Tibial nerve (tissue), 4 donors: Measurements from ENCODE around the gene ACAT2. TPM values are rescaled to one million over a fixed set of nuclear protein-coding genes. Genes with fewer than 3 reads are reported as not detected.
A peak's percentile ranks its signal among the peaks of the same experiment; 100 is the strongest.

Source experiments
- DNase-seq, 2 donors: peaks; one replicate each; pipeline ENCODE4 v3.0.0-alpha.2; 2019; ENCODE audit warnings: low spot score in 2 of 2
- H3K27ac ChIP-seq, 4 donors: fragments of 200-600 bp; sonication (generic) in 3 of 4; one replicate each; pipeline ENCODE4 v1.5.1; 2017 to 2019; ENCODE audit warnings: mild to moderate bottlenecking in 1 of 4
- H3K27me3 ChIP-seq, 2 donors: fragments of 200-600 bp; sonication (generic) in 1 of 2; one replicate each; pipeline versions ENCODE4 v1.5.1 to v1.6.0; 2017 to 2019
- H3K36me3 ChIP-seq, 3 donors: fragments of 200-600 bp; sonication (generic); one replicate each; pipeline ENCODE4 v1.5.1; 2018 to 2019
- H3K4me1 ChIP-seq, 4 donors: fragments of 200-600 bp; sonication (generic) in 3 of 4; one replicate each; pipeline ENCODE4 v1.5.1; 2017 to 2019
- H3K4me3 ChIP-seq, 4 donors: fragments of 200-600 bp; sonication (generic) in 3 of 4; one replicate each; pipeline ENCODE4 v1.5.1; 2017 to 2019; ENCODE audit warnings: mild to moderate bottlenecking in 1 of 4, moderate library complexity in 1 of 4
- H3K9me3 ChIP-seq, 4 donors: fragments of 200-600 bp; sonication (generic) in 3 of 4; one replicate each; pipeline ENCODE4 v1.5.1; 2017 to 2019
- CTCF ChIP-seq, 5 experiments: fragments of 200-600 bp in 3 of 5; fragments of 450-650 bp in 2 of 5; sonication (generic) in 3 of 5; IDR thresholded peaks; one replicate each; pipeline ENCODE4 v1.5.1; 2016 to 2019; ENCODE audit warnings: antibody characterized with exemption in 5 of 5, mild to moderate bottlenecking in 3 of 5, moderate library complexity in 2 of 5
- EP300 ChIP-seq, 2 donors: sonication (generic); formaldehyde crosslinking; IDR thresholded peaks; one replicate each; pipeline ENCODE4 v1.6.1; 2017; ENCODE audit warnings: antibody characterized with exemption in 2 of 2, mild to moderate bottlenecking in 1 of 2
- POLR2A ChIP-seq, 2 donors: fragments of 450-650 bp; IDR thresholded peaks; one replicate each; pipeline ENCODE4 v1.6.1; 2017; ENCODE audit warnings: antibody characterized with exemption in 2 of 2, mild to moderate bottlenecking in 2 of 2, moderate library complexity in 2 of 2
- WGBS, 2 donors: methylation state at CpG; one replicate each; pipeline ENCODE4 v1.1.5; 2018; 5-methylcytosine and 5-hydroxymethylcytosine counted together
- total RNA-seq, 4 donors: library from RNA; depleted of rRNA; stranded (reverse); fragments of >200 nt; gene quantifications; one replicate each; pipeline ENCODE4 v1.1.0, GENCODE V29; 2016

The ACAT2 gene
- total RNA-seq, 4 donors from 2014 or later = 8.1 to 20.6 (median 17.1) TPM

GRCh38 chr6:159726918-159727716 lies 34.7 kb upstream of the ACAT2 start, which contains the start of gene WTAP:
Gene WTAP (plus strand): TSS chr6:159727506. CDS start chr6:159736266, 8,760 bp downstream.
- Histone ChIP-seq H3K9me3 (no peaks in the 10 kb centered on the region), H3K36me3 (no peaks in the 10 kb centered on the region), H3K27ac (peak within 1 kb of the TSS; percentile 98 to 100 (median 99)), H3K4me3 (peak within 1 kb of the TSS; percentile 75 to 96 (median 84)), H3K27me3 (no peaks in the 10 kb centered on the region), H3K4me1 (peaks cover 0 to 51% (median 31%) of the 10 kb centered on the region in 4 donors)
- WGBS, 2 donors = 0 to 1% methylated on average over 41 to 59 of the region's 93 CpGs
- peak; percentile 89 to 91 for DNase-seq
- TF ChIP-seq POLR2A (IDR thresholded peaks at IDR 0.05) (peak; percentile 65 to 83), EP300 (IDR thresholded peaks at IDR 0.05) (peak; percentile 80 to 97), CTCF (IDR thresholded peaks at IDR 0.05) (peak in 2 of 5 experiments; percentile 23 to 50)

- DNase-seq = no peak
- Histone ChIP-seq H3K4me3 (peak overlapping the region; percentile 75 to 96 (median 84)), H3K36me3 (no peaks in the 10 kb centered on the region), H3K27ac (peak overlapping the region; percentile 98 to 100 (median 99)), H3K4me1 (peaks cover 0 to 59% (median 34%) of the 10 kb centered on the region in 4 donors), H3K9me3 (no peaks in the 10 kb centered on the region), H3K27me3 (no peaks in the 10 kb centered on the region)
- 0 to 1% methylated on average over 23 to 32 of the region's 44 CpGs for WGBS, 2 donors
- TF ChIP-seq CTCF (IDR thresholded peaks at IDR 0.05) (no peak), POLR2A (IDR thresholded peaks at IDR 0.05) (no peak), EP300 (IDR thresholded peaks at IDR 0.05) (peak in 1 of 2 donors; percentile 21)
These were observed 34.0 kb upstream of the ACAT2 start for GRCh38 chr6:159727717-159728445.

GRCh38 chr6:159728531-159728964 lies 33.3 kb upstream of the ACAT2 start:
- no peaks in the 10 kb centered on the region for H3K9me3 ChIP-seq
- TF ChIP-seq EP300 (IDR thresholded peaks at IDR 0.05) (no peak), CTCF (IDR thresholded peaks at IDR 0.05) (no peak), POLR2A (IDR thresholded peaks at IDR 0.05) (no peak)
- peaks cover 0 to 64% (median 34%) of the 10 kb centered on the region in 4 donors for H3K4me1 ChIP-seq
- no peaks in the 10 kb centered on the region for H3K27me3 ChIP-seq
- WGBS, 2 donors = 2 to 3% methylated on average over 9 of the region's 9 CpGs
- peak overlapping the region; percentile 75 to 96 (median 84) for H3K4me3 ChIP-seq
- H3K36me3 ChIP-seq = no peaks in the 10 kb centered on the region
- DNase-seq = no peak
- H3K27ac ChIP-seq = peak overlapping the region; percentile 98 to 100 (median 99)

- DNase-seq = no peak
- Histone ChIP-seq H3K4me1 (peaks cover 0 to 70% (median 34%) of the 10 kb centered on the region in 4 donors), H3K9me3 (no peaks in the 10 kb centered on the region), H3K27me3 (no peaks in the 10 kb centered on the region), H3K36me3 (no peaks in the 10 kb centered on the region), H3K27ac (peak overlapping the region in 2 of 4 donors; percentile 98 to 100), H3K4me3 (peak overlapping the region in 3 of 4 donors; percentile 5 to 87 (median 81))
- no peak for TF ChIP-seq EP300 (IDR thresholded peaks at IDR 0.05)
- no peak for TF ChIP-seq CTCF (IDR thresholded peaks at IDR 0.05)
- no peak for TF ChIP-seq POLR2A (IDR thresholded peaks at IDR 0.05)
- WGBS, 2 donors = 37 to 43% methylated on average over 4 of the region's 4 CpGs
These were observed 32.1 kb upstream of the ACAT2 start for GRCh38 chr6:159729598-159730331.
